Inferior parietal cortex (tissue), 1 donor: ENCODE results near the gene PSD4.

Experiments
- DNase-seq: peaks from one replicate; pipeline ENCODE4 v3.0.0-alpha.2; 2016; ENCODE audit errors: extremely low spot score

The PSD4 gene

GRCh38 chr2:113206251-113206650 is 32.5 kb downstream of the PSD4 start:
- no peak for DNase-seq

- DNase-seq = no peak
These were observed 33.2 kb downstream of the PSD4 start for GRCh38 chr2:113207021-113207420.

- no peak for DNase-seq
These were observed 34.6 kb downstream of the PSD4 start for GRCh38 chr2:113208396-113208795.

GRCh38 chr2:113209011-113209645 is 35.4 kb downstream of the PSD4 start:
- DNase-seq = no peak

GRCh38 chr2:113209646-113210171 is 35.9 kb downstream of the PSD4 start:
- no peak for DNase-seq

GRCh38 chr2:113211226-113212105 is 37.7 kb downstream of the PSD4 start:
- no peak for DNase-seq

GRCh38 chr2:113212245-113213060 is 38.7 kb downstream of the PSD4 start:
- DNase-seq = no peak

GRCh38 chr2:113213061-113213930 is 39.5 kb downstream of the PSD4 start:
- no peak for DNase-seq

- no peak for DNase-seq
These were observed 40.4 kb downstream of the PSD4 start for GRCh38 chr2:113214141-113214540.

GRCh38 chr2:113215056-113215455 is 41.3 kb downstream of the PSD4 start:
- DNase-seq = no peak

GRCh38 chr2:113216321-113216720 is 42.5 kb downstream of the PSD4 start:
- DNase-seq = no peak

GRCh38 chr2:113216891-113217454 is 43.2 kb downstream of the PSD4 start:
- DNase-seq = no peak

GRCh38 chr2:113217455-113218282 is 43.9 kb downstream of the PSD4 start:
- no peak for DNase-seq

- DNase-seq = no peak
These were observed 44.7 kb downstream of the PSD4 start for GRCh38 chr2:113218283-113219091.

GRCh38 chr2:113219092-113219441 is 45.3 kb downstream of the PSD4 start:
- no peak for DNase-seq

GRCh38 chr2:113219525-113219888 is 45.7 kb downstream of the PSD4 start:
- no peak for DNase-seq

GRCh38 chr2:113219889-113220641 is 46.3 kb downstream of the PSD4 start:
- DNase-seq = no peak

GRCh38 chr2:113220970-113221708 is 47.4 kb downstream of the PSD4 start:
- DNase-seq = no peak
